HG03457 (cell line): ENCODE measurements around the gene KCND3.

Experiments used
- ATAC-seq: cut with Tn5 transposase; IDR thresholded peaks from one replicate; pipeline ENCODE4 v1.9.1; 2021; ENCODE audit warnings: moderate number of reproducible peaks; ENCODE audit not compliant: unreplicated experiment

Gene KCND3

DNA sequence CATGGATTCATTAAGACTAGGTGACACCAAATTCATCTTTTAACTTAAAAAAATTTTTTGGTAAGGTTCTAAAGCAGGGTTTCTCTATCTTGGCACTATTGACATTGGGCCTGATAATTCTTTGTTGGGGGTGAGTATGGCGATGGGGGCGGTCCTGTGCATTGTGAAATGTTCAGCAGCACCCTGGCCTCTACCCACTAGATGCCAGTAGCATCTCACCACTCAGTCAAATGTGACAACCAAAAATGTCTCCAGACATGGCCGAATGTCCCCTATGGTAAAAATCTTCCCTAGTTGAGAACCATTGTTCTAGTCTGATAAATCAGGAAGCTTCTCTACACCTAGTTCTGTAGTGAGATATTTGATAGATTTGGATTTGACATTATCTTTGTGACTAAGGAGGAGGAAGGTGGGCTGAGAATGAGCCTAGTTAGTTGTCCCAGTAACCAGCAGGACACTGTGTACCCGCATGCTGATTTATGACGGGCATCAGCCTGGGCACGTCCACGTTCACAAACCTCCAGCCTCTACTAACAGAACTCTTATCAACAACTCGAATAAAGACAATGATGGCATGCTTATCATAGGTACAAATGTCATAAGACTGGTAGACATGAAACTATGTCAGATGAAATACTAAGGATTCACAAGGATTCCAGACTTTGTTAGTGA is 104.6 kb downstream of the KCND3 start:
- ATAC-seq, result no peak

DNA sequence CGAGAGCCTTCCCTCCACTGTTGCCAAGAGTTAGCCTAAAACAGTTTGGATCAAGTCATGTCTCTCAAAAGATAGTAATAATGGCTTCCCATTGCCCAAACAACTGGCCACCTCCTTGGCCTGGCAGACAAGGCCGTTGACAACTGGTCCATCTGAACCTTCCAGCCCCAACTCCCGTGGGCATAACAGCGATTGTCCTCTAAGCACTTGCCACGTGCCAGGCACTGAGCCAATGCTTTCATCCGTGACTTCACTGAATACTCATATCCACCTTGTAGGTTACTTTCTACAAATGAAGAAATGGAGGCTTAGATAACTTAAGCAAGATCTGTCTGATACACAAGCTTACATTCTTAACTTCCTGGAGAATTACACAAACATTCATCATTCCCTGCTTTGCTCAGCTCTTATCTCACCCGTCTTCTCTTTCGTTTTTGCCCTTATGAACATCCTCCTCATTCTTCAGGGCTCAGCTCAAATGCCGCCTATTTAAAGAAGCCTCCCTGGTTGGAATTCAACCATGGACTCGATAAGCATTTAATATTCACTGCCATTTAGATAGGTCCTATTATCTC is 106.4 kb downstream of the KCND3 start:
- ATAC-seq, result no peak

GRCh38 chr1:111882559-111882958 is 106.9 kb downstream of the KCND3 start:
- no peak for ATAC-seq

- ATAC-seq, result no peak
Observed at GRCh38 chr1:111880881-111881837, 108.3 kb downstream of the KCND3 start.

- ATAC-seq, result no peak
Observed at GRCh38 chr1:111879081-111879480, 110.4 kb downstream of the KCND3 start.

GRCh38 chr1:111878649-111879048 is 110.8 kb downstream of the KCND3 start:
- ATAC-seq, result peak; percentile 57

DNA sequence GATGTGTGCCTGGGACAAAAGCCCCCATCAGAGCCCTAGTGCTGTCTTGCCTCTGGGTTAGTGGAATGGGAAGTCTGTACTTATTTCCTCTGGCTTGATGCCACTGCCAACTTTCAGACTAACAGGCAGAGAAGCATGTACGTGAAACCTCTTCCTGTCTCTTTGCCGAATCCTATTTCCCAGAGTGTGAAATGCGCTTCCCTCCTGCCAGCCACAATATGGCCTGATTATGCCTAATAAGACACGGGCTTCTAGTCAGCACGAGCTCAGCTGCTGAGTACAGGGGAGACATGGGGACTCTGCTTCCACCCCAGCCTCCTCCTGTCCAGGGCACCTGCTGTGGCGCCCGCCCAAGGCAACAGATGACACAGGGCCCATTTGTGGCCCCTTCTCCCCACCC is 111.4 kb downstream of the KCND3 start:
- ATAC-seq, result no peak

GRCh38 chr1:111876631-111877030 is 112.8 kb downstream of the KCND3 start:
- ATAC-seq, result no peak

DNA sequence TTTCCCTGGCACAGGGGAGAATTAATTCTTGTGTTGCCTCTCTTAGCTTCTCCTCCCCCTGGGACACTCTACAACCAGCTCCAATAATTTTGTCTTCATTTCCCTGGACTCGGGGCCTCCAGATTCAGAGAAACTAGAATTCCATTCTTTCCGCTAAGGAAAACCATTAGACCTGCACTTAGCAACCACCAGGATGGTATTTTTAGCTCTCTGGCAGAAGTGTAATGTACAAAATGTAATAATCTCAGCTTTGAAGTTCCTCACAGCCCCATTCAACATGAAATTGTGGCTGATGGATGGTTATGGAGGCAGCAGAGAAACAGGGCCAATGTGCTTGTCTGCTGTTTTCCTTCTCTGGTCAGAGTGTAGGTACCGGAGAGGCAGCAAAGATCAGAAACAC is 113.8 kb downstream of the KCND3 start:
- ATAC-seq, result no peak

- no peak for ATAC-seq
Observed at GRCh38 chr1:111873460-111874030, 115.9 kb downstream of the KCND3 start.

- no peak for ATAC-seq
Observed at GRCh38 chr1:111870181-111870580, 119.3 kb downstream of the KCND3 start.

DNA sequence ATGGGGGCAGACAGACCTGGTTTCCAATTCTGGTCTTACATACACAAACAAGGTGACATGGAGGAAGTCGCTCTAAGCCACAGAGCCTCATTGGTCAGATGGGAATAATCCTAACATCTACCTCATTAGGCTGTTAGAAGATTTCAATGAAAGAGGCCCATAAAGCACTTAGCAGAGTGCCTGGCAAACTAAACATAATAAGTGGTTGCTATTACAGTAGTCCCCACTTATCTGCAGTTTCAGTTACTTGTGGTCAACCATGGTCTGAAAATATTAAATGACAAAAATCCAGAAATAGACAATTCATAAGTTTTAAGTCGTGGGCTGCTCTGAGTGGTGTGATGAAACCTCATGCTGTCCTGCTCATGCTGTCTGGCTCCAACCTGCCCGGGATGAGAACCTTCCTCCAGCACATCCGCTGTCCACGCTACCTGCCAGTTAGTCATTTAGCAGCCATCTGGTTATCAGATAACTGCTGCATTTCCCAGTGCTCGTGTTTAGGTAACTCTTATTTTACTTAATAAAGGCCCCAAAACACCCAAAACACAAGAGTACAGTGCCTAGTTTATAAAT is 121.5 kb downstream of the KCND3 start:
- ATAC-seq, result no peak

DNA sequence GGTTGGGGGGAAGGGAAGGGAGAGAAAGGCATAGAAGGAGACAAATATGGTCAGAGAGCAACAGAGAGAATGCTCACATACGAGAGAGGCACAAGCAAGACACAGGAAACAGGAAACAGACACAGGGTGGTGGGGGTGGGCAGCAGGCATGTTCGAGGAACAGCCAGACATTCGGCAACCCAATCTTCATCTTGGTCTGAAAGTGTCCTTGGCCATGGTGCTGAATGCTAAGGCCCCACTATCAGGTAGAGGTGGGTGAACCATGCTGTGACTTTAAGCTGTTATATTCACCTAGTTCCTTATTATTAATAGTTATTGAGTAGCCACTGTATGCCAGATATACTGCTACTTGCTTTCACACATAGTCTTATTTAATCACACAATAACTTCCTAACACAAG is 124.6 kb downstream of the KCND3 start:
- no peak for ATAC-seq

DNA sequence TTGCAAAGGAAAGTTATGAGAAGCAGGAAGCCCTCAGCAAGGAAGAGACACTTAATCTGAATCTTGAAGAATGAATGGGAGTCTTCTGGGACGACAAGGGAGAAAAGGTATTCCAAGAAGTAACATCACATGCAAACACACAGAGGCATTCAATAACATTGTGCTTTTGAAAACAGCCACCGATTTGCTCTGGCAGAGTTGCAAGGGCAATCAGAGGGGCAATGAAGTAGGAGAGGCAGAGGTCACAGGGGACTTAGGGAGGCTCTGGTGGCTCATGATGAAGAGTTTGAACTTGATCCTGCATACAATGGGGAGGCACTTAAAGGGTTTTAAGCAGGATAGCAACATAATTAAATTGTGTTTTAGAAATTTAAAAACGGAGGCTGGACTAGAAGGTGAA is 126.1 kb downstream of the KCND3 start:
- ATAC-seq, result no peak

- no peak for ATAC-seq
Observed at GRCh38 chr1:111862599-111862998, 126.9 kb downstream of the KCND3 start.

DNA sequence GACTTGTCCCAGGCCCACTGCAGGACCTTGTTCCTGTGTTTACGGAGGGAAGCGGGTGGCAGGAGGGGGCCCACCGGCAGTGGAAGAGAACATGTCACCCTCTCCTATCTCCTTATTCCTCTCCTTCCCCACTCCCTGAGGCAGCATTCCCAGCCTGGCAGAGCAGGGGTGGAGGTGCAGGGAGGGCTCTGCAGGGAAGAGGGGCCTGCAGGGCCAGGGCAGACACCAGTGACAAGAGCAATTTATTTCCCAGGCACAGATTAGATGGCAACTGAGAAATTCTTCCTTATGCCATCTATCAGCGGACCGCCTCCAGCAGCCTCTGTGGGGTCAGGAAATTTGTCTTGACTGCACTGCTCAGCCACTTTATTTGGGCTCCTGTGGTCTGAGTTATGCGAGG is 127.9 kb downstream of the KCND3 start:
- no peak for ATAC-seq

- ATAC-seq, result no peak
Observed at GRCh38 chr1:111857194-111857651, 132.2 kb downstream of the KCND3 start.

GRCh38 chr1:111856411-111857185 is 132.9 kb downstream of the KCND3 start:
- no peak for ATAC-seq

DNA sequence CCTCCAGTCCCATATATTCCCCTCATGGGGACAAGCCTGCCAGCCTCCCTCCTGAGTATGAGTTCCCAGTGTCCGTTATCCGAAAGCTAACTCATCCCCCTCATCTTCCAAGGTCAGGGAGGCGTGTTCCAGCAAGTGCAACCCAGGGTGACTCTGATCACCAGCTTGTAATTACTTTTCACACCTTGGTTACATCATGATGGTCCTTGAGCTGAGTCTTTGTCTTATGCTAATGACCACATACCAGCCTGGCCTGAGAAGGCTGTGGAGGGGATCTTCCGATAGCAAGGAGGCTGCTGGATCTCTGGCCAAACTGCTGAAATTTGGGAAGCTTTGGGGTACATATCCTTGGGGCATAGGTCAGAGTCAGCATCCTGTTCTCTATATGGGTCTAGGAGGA is 134.2 kb downstream of the KCND3 start:
- ATAC-seq, result no peak

- no peak for ATAC-seq
Observed at GRCh38 chr1:111852261-111852721, 137.2 kb downstream of the KCND3 start.
